HG03342 (cell line): ENCODE results near the gene DLG4.
"Not testable (repeated sequence)": the region's sequence is repeated elsewhere in the genome, so short reads cannot be mapped to it uniquely, and the experiment has no call there.

ENCODE experiments used
- ATAC-seq: cut with Tn5 transposase; IDR thresholded peaks from one replicate; pipeline ENCODE4 v1.9.1; 2021; ENCODE audit warnings: mild to moderate bottlenecking, moderate library complexity; ENCODE audit not compliant: unreplicated experiment

Gene DLG4

DNA sequence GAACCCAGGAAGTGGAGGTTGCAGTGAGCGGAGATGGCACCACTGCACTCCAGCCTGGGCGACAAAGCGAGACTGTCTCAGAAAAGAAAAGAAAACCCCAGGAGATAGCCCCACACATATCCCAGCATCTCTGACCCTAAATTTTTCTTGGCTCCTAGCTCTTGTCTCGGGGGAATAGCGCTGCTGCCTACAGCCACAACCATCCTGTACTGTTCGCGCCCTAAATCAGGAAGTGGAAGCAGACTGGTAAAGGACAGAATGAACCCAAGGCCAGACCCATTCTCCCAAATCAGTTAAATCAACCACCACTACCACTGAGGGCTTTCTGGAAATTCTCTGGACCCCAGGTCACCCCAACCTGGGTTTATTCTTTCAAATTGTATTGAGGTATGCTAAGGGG is 30.2 kb upstream of the DLG4 start:
- no peak for ATAC-seq

DNA sequence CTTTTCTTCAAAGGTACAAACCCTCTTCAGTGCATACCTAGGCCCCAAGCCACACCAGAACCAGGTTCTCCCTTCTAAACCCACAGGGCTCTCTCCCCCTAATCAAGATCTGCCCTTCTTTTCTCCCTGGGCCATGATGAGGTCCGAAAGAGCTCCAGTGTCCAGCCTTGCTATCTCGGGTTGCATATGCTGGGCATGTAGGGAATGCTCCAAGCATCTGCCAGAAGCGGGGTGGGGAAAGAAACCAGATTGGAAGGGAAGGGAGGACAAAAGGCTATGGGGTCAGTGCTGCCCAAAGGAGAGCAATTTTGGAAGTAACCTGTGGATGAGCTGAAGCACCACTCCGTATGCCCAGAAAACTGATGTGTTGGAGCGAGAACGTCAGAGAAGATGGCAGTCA is 29.6 kb upstream of the DLG4 start:
- ATAC-seq: no peak

DNA sequence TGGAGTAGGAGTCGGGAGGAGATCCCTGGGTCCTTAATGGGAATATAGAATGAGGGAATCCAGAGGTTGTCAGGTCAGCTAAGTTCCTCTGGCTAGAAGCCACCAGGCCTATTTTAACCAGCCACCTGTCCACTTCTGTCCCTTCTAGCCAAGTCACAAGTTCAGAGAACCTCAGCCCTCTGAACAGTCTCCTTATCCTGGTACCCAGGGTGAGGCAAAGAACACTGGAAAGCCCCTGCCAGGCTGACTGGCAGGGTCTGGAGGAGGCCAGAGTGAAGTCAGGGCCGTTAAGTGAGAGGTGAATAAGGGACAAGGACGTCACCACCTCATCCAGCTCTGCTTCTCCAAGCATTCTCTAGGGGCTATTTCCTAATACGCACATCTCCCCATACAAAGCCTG is 29.2 kb upstream of the DLG4 start:
- ATAC-seq: no peak

DNA sequence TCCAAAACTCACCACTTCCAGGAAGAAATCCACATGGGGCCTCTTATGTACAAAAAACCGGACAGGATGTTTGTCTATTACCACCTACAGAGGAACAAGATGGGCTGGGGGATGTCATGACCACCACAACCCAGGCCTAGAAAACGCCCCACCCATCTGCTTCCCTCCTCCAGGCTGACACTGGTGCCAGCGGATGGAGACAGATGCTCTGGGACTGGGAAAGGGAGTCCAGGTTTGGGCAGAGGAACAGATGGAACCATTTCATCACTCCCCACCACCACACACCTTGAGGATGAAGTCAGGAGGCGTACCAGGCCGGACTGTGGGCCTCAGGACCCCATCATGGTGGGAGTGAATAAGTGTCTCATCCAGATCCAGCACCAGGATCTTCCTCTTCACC is 27.1 kb upstream of the DLG4 start:
- no peak for ATAC-seq

DNA sequence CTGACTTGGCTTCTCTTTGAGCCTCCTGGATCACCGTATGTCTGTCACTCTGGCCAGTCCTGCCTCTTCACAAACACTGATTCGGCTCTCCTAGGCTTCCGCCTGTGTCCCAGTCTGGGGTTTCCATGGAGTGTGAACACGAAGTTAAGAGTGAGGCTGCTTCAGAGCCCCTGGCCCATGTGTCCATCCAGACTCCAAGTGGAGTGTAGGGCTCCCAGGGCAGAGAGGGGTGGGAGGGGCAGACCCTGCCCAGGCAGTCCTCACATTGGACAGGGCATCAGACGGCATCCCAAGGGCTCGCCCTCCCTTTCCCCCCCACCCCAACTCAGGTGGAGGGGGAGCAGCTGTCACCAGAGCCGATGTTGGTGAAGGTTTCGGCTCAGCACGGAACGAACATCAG is 24.2 kb upstream of the DLG4 start:
- ATAC-seq: not testable (repeated sequence)

DNA sequence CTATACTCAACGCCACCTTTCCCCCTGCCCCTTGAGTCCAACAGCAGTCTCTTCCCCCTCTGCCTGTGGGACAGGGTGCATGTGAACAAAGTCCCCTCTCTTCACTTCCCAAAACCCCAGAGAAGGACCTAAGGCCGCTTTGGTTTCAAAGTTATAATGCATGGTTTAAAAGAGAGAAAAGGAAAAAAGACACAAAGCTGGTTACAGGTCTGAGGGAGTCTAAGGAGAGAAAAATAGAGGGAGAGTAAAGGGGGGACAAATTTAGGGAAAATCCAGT is 23.8 kb upstream of the DLG4 start:
- ATAC-seq: no peak

DNA sequence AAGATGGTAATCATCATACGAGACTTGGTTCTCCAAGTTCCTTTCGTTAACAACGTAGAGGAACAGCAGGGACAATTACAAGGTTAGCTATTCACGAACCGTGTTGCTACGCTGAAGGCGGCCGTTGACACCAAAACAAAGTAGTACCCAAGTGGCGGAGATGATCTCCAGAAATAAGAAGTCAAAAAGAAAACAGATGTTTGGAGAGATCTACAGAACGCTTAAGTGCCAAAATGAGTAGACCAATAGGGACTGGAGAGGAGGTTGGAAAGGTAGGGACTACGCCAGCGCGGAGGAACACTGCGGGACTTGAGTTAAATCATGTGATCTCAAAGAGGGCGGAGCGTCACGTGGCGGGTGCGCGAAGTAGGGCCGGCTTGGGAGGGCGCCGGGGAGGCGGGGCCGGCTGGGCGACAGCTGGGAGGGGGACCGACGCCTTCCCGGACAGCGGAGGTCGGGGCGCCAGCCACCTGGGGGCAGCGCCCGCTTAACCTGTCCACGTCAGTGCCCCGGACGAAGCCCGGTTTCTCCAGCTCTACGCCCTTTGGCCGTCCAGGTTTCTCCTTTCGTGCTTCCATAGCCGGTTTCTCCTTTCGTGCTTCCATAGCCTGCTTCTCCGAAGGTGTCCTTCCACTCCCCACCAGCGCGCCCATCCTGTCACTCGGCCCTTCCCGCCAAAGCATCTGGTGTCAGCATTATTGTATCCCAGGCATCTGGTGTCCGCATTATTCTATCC is 23.2 kb upstream of the DLG4 start:
- peak; percentile 39 for ATAC-seq

DNA sequence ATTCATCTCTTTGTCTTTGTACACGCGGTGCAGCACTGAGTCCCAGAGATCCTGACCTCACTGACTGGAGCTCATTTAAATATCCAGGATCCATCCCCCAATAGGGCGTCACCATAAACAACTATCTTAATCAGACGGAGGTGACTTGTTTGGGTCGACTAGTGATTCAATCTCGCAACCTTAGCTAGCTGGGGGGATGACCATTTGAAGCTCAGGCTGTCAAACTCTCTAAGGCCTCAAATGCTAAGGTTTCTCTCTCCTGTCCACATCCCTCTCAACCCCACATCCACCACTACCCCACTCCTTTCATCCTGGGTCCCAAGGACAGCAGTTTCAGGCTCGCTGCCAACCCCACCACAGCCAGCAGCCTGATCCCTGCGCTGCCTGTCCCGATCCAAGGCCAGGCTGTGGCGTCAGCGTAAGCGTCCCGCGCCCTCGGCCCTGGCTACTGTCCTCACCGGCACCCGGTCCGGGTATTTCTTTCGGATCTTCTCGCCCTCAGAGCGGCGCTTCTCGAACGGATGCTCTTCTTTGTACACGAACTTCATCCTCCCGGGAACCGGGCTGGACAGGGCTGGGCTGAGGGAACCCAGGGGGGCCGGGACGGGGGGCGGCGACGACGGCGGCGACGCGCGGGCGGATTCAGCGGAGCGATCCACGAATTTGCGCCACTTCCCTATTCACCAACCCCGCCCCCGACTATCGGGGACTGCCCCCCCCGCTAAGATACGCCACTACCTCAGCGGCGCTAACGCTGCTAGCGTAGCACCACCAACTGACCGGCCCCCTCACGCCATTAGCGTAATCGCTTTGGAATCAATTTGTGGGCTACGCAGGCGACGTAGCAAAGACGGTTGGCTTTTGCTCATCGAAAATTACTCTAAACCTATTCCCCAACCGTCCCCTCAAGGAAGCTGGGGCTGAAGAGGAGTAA is 22.4 kb upstream of the DLG4 start, which contains the start of gene GABARAP:
GABARAP (minus strand) TSS at position 667 of the 934 bp plus-strand sequence; CDS start at position 548, 119 bp downstream.
- peak; percentile 28 for ATAC-seq

DNA sequence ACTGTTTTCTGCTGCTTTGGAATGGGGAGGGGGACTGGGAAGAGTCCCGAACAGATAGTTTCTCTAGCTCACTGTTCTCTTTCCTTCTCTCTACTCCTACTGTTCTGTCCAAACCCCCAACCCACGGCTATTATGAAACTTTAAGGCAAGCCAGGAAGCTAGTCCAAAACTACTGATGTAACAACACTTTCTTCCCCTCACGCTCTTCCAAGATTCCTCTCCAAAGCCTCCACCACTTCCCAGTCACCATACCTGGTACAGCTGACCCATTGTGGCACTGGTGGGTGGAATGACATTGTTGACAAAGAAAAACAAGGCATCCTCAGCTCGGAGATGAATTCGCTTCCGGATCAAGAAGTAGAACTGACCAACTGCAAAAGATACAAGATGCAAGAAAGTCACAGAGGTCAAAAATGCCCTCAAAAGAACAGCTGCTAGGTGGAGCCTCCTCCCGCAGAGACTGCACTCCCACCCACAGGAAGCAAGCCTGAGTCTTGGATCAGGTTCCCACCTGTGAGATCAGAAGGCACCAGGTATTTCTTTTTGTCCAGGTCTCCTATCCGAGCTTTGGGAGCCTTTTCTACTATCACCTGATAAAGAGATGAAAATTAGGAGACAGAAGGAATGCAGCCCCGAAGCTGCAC is 21.6 kb upstream of the DLG4 start:
- no peak for ATAC-seq

DNA sequence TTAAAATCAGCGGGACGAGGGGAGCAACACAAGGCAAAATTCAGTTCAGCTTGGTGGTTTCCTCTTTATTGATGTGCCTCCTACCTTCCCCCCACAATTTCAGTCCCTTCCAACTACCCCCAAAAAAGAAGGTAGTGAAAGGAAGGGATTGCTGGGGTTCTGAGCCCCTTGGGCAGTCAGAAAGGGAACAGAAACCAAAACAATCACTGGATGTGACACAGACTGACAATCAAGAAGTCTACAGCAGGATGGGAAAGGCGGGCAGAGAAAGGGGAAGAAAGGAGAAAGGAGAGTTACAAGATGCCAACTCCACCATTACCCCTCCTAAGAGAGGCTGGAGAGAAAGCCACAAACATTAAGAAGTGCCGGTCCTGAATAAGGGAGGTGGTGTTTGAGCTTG is 20.7 kb upstream of the DLG4 start:
- no peak for ATAC-seq

DNA sequence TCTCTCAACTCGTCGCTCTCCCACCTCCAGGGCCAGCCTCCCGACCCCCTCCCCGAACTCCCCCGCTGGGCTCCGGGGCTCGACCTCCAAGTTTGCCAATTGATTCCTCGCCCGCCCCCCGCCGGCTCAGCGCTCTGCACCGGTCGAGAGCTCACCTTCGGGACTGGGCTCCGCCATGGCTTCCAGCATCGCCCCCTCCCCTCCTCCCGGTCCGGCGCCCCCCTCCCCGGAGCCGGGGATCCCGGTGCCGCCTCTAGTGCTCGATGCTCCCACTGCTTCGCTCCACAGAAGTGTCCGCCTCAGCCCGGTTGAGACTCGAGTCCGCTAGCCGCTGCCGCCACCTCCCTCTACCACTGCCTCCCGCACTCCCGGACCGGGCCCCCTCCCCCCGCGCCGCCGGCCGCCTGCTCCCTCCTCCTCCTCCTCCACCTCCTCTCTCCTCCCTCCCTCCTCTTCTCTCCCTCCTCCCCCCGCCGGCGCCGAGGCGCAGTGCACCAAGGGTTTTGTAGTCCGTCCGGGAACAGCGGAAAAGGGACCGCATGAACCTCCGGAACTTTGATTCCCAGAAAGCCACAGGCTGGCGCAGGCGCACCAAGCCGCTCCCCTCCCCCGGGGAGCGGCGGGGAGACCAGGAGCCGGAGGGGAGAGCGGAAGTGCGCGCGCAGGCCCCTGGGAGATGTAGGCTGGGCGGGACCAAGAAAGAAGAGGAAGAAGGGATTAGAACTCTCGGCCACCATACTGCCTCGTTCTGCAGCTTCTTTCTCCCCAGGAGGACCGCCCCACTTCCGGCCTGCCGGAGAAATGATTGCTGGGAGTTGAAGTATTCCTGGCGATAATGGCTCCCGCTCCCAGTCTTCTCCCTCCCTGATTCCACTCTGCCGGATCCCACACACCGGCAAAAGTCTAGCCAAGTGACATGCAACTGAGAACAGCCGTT is 19.7 kb upstream of the DLG4 start, which contains the start of gene PHF23:
PHF23 (minus strand) TSS at position 367 of the 937 bp plus-strand sequence; CDS start at position 189, 178 bp downstream.
- peak; percentile 49 for ATAC-seq

DNA sequence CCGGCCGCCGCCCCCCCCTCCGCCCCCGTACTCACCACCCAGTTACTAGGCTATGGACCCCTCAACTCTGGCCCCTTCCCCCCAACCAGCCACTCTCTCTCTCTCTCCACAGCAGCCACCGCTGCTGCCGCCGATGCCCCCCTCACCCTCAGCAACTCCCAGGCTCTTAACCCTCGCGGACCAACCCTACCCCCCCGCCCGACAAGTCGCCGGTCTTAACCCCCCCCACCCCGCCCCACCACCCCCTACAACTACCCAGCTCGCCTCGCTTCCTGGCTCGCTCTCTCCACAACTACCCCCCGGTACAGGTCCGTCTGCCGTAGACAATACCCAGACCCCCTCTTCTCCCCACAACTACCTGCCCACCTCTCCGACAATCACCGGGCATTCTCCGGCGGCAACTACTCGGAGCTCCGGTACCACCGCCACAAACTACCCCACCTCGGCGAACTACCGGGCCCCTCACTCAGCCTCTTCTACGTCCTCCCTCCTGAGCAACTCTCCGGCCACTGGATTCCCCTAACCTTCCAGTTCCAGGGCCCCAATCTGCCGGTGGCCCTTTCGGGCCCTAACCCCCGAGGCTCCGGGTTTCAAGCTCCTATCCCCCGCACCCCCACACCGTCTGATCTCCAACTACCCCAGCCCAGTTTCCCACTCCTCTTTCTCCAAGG is 18.9 kb upstream of the DLG4 start:
- no peak for ATAC-seq

DNA sequence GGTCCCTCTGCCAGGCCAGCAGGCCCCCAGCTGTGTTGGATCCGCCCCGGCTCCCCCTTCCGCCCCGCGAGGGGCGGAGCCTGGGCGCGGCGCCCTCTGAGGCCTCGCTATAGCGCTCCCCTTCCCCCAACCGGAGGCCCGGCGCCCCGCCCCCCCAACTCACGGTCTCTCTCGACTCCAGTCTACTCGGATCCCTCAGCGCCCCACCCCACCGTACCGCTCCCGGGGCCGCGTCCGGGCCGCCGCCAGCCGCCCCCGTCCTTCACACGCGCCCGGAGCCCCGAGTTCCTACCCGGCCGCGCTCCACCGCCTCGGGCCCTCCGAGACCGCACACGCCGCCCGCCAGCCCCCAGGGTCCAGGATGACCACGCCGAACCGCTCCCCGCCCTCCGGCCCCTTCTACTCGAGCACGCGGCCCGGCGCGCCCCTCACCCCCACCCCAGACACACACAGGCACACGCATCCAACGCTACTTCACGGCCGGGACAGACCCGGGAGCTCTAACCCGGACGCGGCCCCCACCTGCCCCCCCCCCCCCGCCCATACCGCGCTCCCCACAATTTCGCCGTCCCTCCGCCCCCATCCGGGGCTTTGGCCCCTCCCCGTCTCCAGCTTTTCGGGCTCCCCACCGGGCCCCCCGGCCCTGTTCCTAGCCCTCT is 18.3 kb upstream of the DLG4 start:
- ATAC-seq: no peak

DNA sequence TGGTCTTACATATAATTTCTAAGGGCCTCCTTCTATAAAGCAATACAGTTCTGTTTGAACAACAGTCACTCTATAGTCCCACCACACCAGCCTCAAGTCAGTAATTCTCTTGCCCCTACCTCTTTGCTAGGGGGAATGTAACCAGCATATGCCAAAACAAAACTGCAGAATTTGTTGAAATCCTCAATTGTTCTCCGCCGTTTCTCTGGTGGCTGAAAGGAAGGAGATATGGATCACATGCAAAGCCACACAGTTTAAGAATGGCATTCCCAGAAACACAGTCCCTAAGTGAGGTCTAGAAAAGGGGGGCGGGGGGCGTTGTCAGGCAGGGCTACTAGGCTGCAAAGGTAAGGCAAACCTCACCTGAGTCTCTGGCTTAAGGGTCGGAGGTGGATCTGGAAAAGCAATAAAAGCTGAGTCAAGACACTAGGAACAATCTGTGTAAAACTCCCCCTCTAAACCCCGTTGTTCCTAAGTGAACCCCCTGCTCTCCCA is 17.7 kb upstream of the DLG4 start:
- no peak for ATAC-seq

DNA sequence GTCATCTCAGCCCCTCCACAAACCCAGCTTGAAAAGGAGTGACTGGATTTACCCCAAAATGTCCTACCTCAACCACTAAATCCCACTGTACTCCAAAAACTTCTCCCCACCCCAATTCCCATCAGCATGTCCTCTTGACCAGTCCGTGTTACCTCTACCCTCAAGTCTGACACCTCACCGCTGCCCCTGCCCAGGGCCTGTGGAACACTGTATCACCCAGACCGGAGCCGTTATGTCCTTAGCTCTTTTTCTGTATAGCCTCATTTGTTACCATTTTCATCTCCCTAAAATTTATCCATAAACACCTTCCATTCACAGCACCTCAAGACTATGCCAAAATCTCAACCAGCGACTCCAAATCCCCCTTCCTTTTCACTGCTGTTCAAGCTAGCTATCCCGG is 17.2 kb upstream of the DLG4 start:
- no peak for ATAC-seq

DNA sequence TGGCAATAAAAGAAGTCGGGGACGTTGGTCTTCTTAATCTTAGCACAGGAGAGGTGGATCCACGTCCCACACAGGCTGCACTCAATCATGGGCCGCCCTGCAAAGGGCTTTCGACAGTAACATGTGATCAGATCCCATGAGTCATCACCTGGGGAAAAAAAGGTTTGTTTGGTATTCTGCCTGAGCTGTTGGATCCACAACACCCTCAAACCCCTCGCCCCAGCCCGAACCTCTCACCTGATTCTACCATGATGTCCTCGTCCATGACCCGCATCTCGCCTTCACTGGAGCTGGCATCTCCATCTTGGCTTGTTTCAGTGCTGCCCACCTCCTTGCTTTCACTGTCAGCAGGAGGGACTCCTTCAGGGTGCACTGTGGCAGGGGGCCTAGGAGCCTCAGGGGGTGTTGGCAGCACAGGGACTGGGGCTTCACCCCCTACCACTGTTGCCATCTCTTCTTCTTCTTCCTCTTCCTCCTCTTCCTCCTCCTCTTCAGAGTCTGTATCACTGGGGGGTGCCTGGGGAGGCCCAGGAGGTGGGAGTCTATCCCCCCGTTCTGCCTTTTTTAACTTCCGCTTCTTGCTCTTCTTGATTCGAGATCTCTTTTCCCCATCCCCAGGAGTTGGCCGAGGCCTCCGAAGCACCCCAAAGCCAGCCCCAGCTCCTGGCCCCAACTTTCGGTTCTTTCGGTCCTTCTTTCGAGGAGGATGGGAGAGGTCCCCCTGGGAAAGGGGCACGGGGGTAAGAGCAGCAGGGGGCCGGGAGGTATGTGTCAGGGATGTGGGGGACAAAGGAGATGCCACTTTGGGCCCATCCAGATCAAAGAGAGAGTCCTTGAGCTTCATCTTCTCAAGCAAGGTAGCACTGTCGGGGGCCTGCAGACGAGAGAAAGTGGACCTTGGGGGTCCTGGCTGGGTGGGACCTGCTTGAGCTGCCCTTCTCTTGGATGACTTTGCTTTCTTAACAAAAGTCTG is 16.3 kb upstream of the DLG4 start:
- no peak for ATAC-seq

DNA sequence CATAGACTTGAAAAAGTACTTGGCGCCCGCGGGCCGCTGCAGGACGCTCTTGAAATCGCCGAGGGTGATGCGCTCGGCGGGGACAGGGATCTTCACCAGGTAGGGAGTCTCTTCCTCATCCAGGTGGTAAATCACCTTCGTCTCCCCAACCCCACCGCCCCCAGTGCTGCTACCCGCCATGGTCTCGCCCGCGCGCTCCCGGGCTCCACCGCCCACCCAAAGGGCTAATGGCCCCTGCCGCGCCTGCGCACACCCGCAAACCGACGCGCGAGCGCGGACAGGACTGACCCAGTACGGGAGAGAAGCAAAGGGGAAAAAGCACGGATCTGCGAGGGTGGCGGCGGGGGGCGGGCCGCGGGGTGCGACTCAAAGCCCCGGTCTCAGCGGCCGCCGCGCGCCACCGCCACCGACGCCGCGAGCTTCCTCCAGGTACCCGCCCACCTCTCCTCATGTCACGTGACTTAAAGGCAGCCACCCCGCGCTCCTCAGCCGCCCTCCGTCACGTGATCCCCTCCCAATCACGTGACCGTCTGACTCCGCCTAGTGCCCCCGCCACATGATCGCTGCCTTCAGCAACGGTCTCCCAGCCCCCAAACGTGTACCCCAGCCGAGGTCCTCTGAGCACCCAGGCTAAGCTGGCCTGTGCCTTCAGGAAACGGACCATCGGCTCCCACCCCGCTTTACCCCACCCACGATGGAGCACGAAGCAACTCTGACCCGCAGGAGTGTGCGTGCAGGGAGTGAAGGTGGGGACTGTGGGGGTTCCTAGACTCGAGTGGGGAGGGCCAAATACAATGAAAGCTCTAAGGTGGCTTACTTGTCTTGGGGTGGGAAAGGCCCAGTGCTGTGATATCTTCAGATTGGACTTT is 14.7 kb upstream of the DLG4 start, which contains the start of gene DVL2:
DVL2 (minus strand) TSS at position 435 of the 869 bp plus-strand sequence; CDS start at position 180, 255 bp downstream.
- peak; percentile 53 for ATAC-seq
